LNCAP (cell line): ENCODE data around the gene FAM167B.

ENCODE experiments used
- CTCF ChIP-seq: fragments of 450-650 bp; IDR thresholded peaks from 2 replicates; pipeline ENCODE4 v1.5.1; 2017; ENCODE audit warnings: mild to moderate bottlenecking

Gene FAM167B

GRCh38 chr1:32246888-32247273, at the start of gene FAM167B:
Gene FAM167B, plus strand, starts transcription at chr1:32247222. Its CDS starts 200 bp downstream, at chr1:32247422.
- no peak for TF ChIP-seq CTCF

- TF ChIP-seq CTCF, result no peak
These were observed 49.2 kb upstream of the FAM167B start for GRCh38 chr1:32197837-32198236.

GRCh38 chr1:32198237-32199042, 48.6 kb upstream of the FAM167B start:
- TF ChIP-seq CTCF, result no peak

GRCh38 chr1:32199043-32199716, 47.8 kb upstream of the FAM167B start:
- TF ChIP-seq CTCF, result no peak

- TF ChIP-seq CTCF, result no peak
These were observed 47.3 kb upstream of the FAM167B start for GRCh38 chr1:32199717-32200072.

- TF ChIP-seq CTCF, result no peak
These were observed 46.6 kb upstream of the FAM167B start, which contains the start of gene CCDC28B for GRCh38 chr1:32200226-32201010. Gene CCDC28B, plus strand, starts transcription at chr1:32200595. Its CDS starts 1,341 bp downstream, at chr1:32201936.

GRCh38 chr1:32201011-32201855, 45.8 kb upstream of the FAM167B start:
- no peak for TF ChIP-seq CTCF
